ENCODE measurements around the gene WBP1L. TPM values are rescaled to one million over a fixed set of nuclear protein-coding genes. Genes with fewer than 3 reads are reported as not detected.

The WBP1L gene
- total RNA-seq, 1 experiment from 2014 or later, result 23.8 TPM

- Histone ChIP-seq H3K4me1 (ENCODE audit: insufficient read depth, low read length) (peaks cover 11% of the 10 kb centered on the region), H3K9me2 (replicated peaks; ENCODE audit: low read length) (no peaks in the 10 kb centered on the region), H2AFZ (ENCODE audit: low read length) (no peak overlapping the region), H3K27ac (ENCODE audit: low read length) (no peak overlapping the region), H3K9me3 (ENCODE audit: low read length) (no peaks in the 10 kb centered on the region), H3F3A (ENCODE audit: low read length, unreplicated experiment) (no peaks in the 10 kb centered on the region), H3K9ac (ENCODE audit: low read length) (no peak overlapping the region), H3K4me3 (ENCODE audit: low read length) (no peak overlapping the region), H3K4me2 (ENCODE audit: low read length) (no peak overlapping the region), H3K36me3 (ENCODE audit: low read depth, low read length) (no peaks in the 10 kb centered on the region), H4K20me1 (ENCODE audit: low read length) (no peaks in the 10 kb centered on the region), H3K27me3 (ENCODE audit: low read length) (no peaks in the 10 kb centered on the region), H3K79me2 (ENCODE audit: low read length) (no peaks in the 10 kb centered on the region)
- intact Hi-C loops (cut with micrococcal nuclease), result no loop called here
- TF ChIP-seq EZH2phosphoT487 (IDR thresholded peaks at IDR 0.05; ENCODE audit: borderline replicate concordance, low read length), result no peak
- no peak for TF ChIP-seq EZH2 (IDR thresholded peaks at IDR 0.05; ENCODE audit: low read length, unreplicated experiment)
- no peak for TF ChIP-seq CTCF (conservative IDR thresholded peaks at IDR 0.05; ENCODE audit: low read depth, low read length)
- DNase-seq (no peak), ATAC-seq (no peak)
- CTCF ChIA-PET, result no interaction called here
- POLR2A ChIA-PET (ENCODE audit: unreplicated experiment), result no interaction called here
- no TSS peak for BruUV-seq (replicated peaks)
Measured at GRCh38 chr10:102773986-102774385, 30.2 kb downstream of the WBP1L start.

- Histone ChIP-seq H3K27ac (ENCODE audit: low read length) (no peak overlapping the region), H2AFZ (ENCODE audit: low read length) (no peak overlapping the region), H3K4me3 (ENCODE audit: low read length) (no peak overlapping the region), H3K9me2 (replicated peaks; ENCODE audit: low read length) (no peaks in the 10 kb centered on the region), H4K20me1 (ENCODE audit: low read length) (no peaks in the 10 kb centered on the region), H3K36me3 (ENCODE audit: low read depth, low read length) (no peaks in the 10 kb centered on the region), H3K4me1 (ENCODE audit: insufficient read depth, low read length) (peaks cover 9% of the 10 kb centered on the region; the same call in 1 of the 2 replicates), H3K79me2 (ENCODE audit: low read length) (no peaks in the 10 kb centered on the region), H3K27me3 (ENCODE audit: low read length) (no peaks in the 10 kb centered on the region), H3K9me3 (ENCODE audit: low read length) (no peaks in the 10 kb centered on the region), H3K9ac (ENCODE audit: low read length) (no peak overlapping the region), H3F3A (ENCODE audit: low read length, unreplicated experiment) (no peaks in the 10 kb centered on the region), H3K4me2 (ENCODE audit: low read length) (no peak overlapping the region)
- TF ChIP-seq CTCF (conservative IDR thresholded peaks at IDR 0.05; ENCODE audit: low read depth, low read length) (no peak), EZH2phosphoT487 (IDR thresholded peaks at IDR 0.05; ENCODE audit: borderline replicate concordance, low read length) (no peak), EZH2 (IDR thresholded peaks at IDR 0.05; ENCODE audit: low read length, unreplicated experiment) (no peak)
- ChIA-PET POLR2A (ENCODE audit: unreplicated experiment) (interaction anchor here (0.6 kb wide), 1 partner anchor 206 kb away, joined by 7 read pairs; no protein-coding TSS in a partner anchor), CTCF (no interaction called here)
- ATAC-seq (no peak), DNase-seq (no peak)
- intact Hi-C loops (cut with micrococcal nuclease), result no loop called here
- BruUV-seq (replicated peaks), result no TSS peak
Measured at GRCh38 chr10:102775201-102775934, 31.6 kb downstream of the WBP1L start.

- intact Hi-C loops (cut with micrococcal nuclease), result no loop called here
- no peaks in the 10 kb centered on the region for H3K9me2 ChIP-seq (replicated peaks; ENCODE audit: low read length)
- H3K9ac ChIP-seq (ENCODE audit: low read length), result no peak overlapping the region
- BruUV-seq (replicated peaks), result no TSS peak
- CTCF ChIA-PET, result no interaction called here
- no peaks in the 10 kb centered on the region for H3F3A ChIP-seq (ENCODE audit: low read length, unreplicated experiment)
- H3K36me3 ChIP-seq (ENCODE audit: low read depth, low read length), result no peaks in the 10 kb centered on the region
- peaks cover 9% of the 10 kb centered on the region; the same call in 1 of the 2 replicates for H3K4me1 ChIP-seq (ENCODE audit: insufficient read depth, low read length)
- H3K27me3 ChIP-seq (ENCODE audit: low read length), result no peaks in the 10 kb centered on the region
- H3K4me3 ChIP-seq (ENCODE audit: low read length), result no peak overlapping the region
- no peak overlapping the region for H2AFZ ChIP-seq (ENCODE audit: low read length)
- no peak for TF ChIP-seq EZH2 (IDR thresholded peaks at IDR 0.05; ENCODE audit: low read length, unreplicated experiment)
- TF ChIP-seq EZH2phosphoT487 (IDR thresholded peaks at IDR 0.05; ENCODE audit: borderline replicate concordance, low read length), result no peak
- TF ChIP-seq CTCF (conservative IDR thresholded peaks at IDR 0.05; ENCODE audit: low read depth, low read length), result no peak
- no peaks in the 10 kb centered on the region for H4K20me1 ChIP-seq (ENCODE audit: low read length)
- no peak overlapping the region for H3K4me2 ChIP-seq (ENCODE audit: low read length)
- DNase-seq (no peak), ATAC-seq (no peak)
- POLR2A ChIA-PET (ENCODE audit: unreplicated experiment), result no interaction called here
- no peaks in the 10 kb centered on the region for H3K79me2 ChIP-seq (ENCODE audit: low read length)
- H3K27ac ChIP-seq (ENCODE audit: low read length), result no peak overlapping the region
- H3K9me3 ChIP-seq (ENCODE audit: low read length), result no peaks in the 10 kb centered on the region
Measured at GRCh38 chr10:102775935-102776669, 32.4 kb downstream of the WBP1L start.

Data from PC-3 (cell line).